GM21360 (cell line): Measurements from ENCODE around the gene IGFL2.
"Not testable (repeated sequence)": the region's sequence is repeated elsewhere in the genome, so short reads cannot be mapped to it uniquely, and the experiment has no call there.

ENCODE experiments used
- ATAC-seq: cut with Tn5 transposase; IDR thresholded peaks from one replicate; pipeline ENCODE4 v1.9.1; 2021; ENCODE audit warnings: mild to moderate bottlenecking, moderate library complexity; ENCODE audit not compliant: unreplicated experiment

Gene IGFL2

GRCh38 chr19:46141421-46141820 lies 6.6 kb upstream of the IGFL2 start:
- ATAC-seq: no peak

- no peak for ATAC-seq
Measured at GRCh38 chr19:46142294-46142693, 5.7 kb upstream of the IGFL2 start.

GRCh38 chr19:46144756-46145155 lies 3.3 kb upstream of the IGFL2 start:
- ATAC-seq: no peak

GRCh38 chr19:46147166-46147740 lies 785 bp upstream of the IGFL2 start:
- ATAC-seq: no peak

- no peak for ATAC-seq
Measured at GRCh38 chr19:46150606-46151005, 2.6 kb downstream of the IGFL2 start.

GRCh38 chr19:46155237-46155636 lies 7.2 kb downstream of the IGFL2 start:
- no peak for ATAC-seq

GRCh38 chr19:46159418-46160232 lies 11.6 kb downstream of the IGFL2 start:
- ATAC-seq: no peak

GRCh38 chr19:46160233-46160775 lies 12.3 kb downstream of the IGFL2 start:
- ATAC-seq: no peak

- not testable (repeated sequence) for ATAC-seq
Measured at GRCh38 chr19:46161642-46162257, 13.7 kb downstream of the IGFL2 start.

GRCh38 chr19:46162731-46163130 lies 14.7 kb downstream of the IGFL2 start:
- no peak for ATAC-seq

GRCh38 chr19:46173886-46174480 lies 25.9 kb downstream of the IGFL2 start:
- ATAC-seq: no peak

GRCh38 chr19:46176116-46176860 lies 28.2 kb downstream of the IGFL2 start:
- no peak for ATAC-seq

- no peak for ATAC-seq
Measured at GRCh38 chr19:46179076-46179759, 31.2 kb downstream of the IGFL2 start.

GRCh38 chr19:46180701-46181387 lies 32.8 kb downstream of the IGFL2 start:
- ATAC-seq: no peak

GRCh38 chr19:46181388-46181779 lies 33.3 kb downstream of the IGFL2 start:
- ATAC-seq: no peak

- no peak for ATAC-seq
Measured at GRCh38 chr19:46182476-46182875, 34.4 kb downstream of the IGFL2 start.

- not testable (repeated sequence) for ATAC-seq
Measured at GRCh38 chr19:46184775-46185710, 37.0 kb downstream of the IGFL2 start.

- ATAC-seq: no peak
Measured at GRCh38 chr19:46186101-46186716, 38.2 kb downstream of the IGFL2 start.
